H1 (cell line): ENCODE results near the gene ENTPD2.

Source experiments
- CTCF ChIP-seq, 3 experiments: IDR thresholded peaks; 1 replicate in 2 of 3; 2 replicates in 1 of 3; pipeline versions ENCODE4 v1.5.1 to v1.6.1; 2011; ENCODE audit warnings: low read length in 3 of 3, mild to moderate bottlenecking in 3 of 3, inconsistent platforms in 2 of 3, low read depth in 1 of 3, moderate library complexity in 1 of 3; ENCODE audit not compliant: insufficient read depth in 1 of 3; ENCODE audit errors: control extremely low read depth in 1 of 3
- POLR2A ChIP-seq, 2 experiments: IDR thresholded peaks; 1 replicate in 1 of 2; 2 replicates in 1 of 2; pipeline ENCODE4 v1.6.1; 2011; ENCODE audit warnings: low read depth in 2 of 2, low read length in 2 of 2, mild to moderate bottlenecking in 2 of 2; ENCODE audit errors: control extremely low read depth in 1 of 2
- POLR2AphosphoS5 ChIP-seq: IDR thresholded peaks from 2 replicates; pipeline ENCODE4 v1.6.1; 2011; ENCODE audit warnings: low read depth, low read length

GRCh38 chr9:137028263-137029057 lies 25.4 kb downstream of the ENTPD2 start:
- no peak for TF ChIP-seq POLR2A (IDR thresholded peaks at IDR 0.05; ENCODE audit: control extremely low read depth in 1 of 2, low read depth in 2 of 2, low read length in 2 of 2)
- peak in 2 of 3 experiments; percentile 44 to 53; a peak in 3 of 4 replicates for TF ChIP-seq CTCF (IDR thresholded peaks at IDR 0.05; ENCODE audit: control extremely low read depth in 1 of 3, insufficient read depth in 1 of 3, low read depth in 1 of 3, low read length in 3 of 3)
- TF ChIP-seq POLR2AphosphoS5: no peak
